ENCODE measurements around the gene IL18R1. TPM values are rescaled to one million over a fixed set of nuclear protein-coding genes. Genes with fewer than 3 reads are reported as not detected.

IL18R1 gene
- total and polyA plus RNA-seq, 4 donors, result 4.8 to 12.7 (median 5.9) TPM

- TF ChIP-seq, protein P1, sequence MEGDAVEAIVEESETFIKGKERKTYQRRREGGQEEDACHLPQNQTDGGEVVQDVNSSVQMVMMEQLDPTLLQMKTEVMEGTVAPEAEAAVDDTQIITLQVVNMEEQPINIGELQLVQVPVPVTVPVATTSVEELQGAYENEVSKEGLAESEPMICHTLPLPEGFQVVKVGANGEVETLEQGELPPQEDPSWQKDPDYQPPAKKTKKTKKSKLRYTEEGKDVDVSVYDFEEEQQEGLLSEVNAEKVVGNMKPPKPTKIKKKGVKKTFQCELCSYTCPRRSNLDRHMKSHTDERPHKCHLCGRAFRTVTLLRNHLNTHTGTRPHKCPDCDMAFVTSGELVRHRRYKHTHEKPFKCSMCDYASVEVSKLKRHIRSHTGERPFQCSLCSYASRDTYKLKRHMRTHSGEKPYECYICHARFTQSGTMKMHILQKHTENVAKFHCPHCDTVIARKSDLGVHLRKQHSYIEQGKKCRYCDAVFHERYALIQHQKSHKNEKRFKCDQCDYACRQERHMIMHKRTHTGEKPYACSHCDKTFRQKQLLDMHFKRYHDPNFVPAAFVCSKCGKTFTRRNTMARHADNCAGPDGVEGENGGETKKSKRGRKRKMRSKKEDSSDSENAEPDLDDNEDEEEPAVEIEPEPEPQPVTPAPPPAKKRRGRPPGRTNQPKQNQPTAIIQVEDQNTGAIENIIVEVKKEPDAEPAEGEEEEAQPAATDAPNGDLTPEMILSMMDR (IDR thresholded peaks at IDR 0.05; ENCODE audit: low read depth, low read length, missing input control), result no peak
- TF ChIP-seq FOXA1 (IDR thresholded peaks at IDR 0.05), result no peak
- TF ChIP-seq, protein P2, sequence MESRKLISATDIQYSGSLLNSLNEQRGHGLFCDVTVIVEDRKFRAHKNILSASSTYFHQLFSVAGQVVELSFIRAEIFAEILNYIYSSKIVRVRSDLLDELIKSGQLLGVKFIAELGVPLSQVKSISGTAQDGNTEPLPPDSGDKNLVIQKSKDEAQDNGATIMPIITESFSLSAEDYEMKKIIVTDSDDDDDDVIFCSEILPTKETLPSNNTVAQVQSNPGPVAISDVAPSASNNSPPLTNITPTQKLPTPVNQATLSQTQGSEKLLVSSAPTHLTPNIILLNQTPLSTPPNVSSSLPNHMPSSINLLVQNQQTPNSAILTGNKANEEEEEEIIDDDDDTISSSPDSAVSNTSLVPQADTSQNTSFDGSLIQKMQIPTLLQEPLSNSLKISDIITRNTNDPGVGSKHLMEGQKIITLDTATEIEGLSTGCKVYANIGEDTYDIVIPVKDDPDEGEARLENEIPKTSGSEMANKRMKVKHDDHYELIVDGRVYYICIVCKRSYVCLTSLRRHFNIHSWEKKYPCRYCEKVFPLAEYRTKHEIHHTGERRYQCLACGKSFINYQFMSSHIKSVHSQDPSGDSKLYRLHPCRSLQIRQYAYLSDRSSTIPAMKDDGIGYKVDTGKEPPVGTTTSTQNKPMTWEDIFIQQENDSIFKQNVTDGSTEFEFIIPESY (IDR thresholded peaks at IDR 0.05), result no peak
- TF ChIP-seq SP1 (IDR thresholded peaks at IDR 0.05), result no peak
- TF ChIP-seq JUND (IDR thresholded peaks at IDR 0.05), result no peak
- TF ChIP-seq, protein P3, sequence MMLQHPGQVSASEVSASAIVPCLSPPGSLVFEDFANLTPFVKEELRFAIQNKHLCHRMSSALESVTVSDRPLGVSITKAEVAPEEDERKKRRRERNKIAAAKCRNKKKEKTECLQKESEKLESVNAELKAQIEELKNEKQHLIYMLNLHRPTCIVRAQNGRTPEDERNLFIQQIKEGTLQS (IDR thresholded peaks at IDR 0.05), result no peak
- TF ChIP-seq HNF4A (conservative IDR thresholded peaks at IDR 0.05), result no peak
Observed at GRCh38 chr2:102340778-102341177, 14.8 kb upstream of the IL18R1 start (continued).

- Histone ChIP-seq H3K9me3 (ENCODE audit: control insufficient read depth in 4 of 4, low read length in 3 of 4) (no peaks in the 10 kb centered on the region), H3K9ac (ENCODE audit: low read depth in 1 of 2, low read length in 2 of 2) (no peak overlapping the region), H3K36me3 (ENCODE audit: control insufficient read depth in 4 of 4, insufficient read depth in 3 of 4, low read depth in 1 of 4, low read length in 3 of 4) (no peaks in the 10 kb centered on the region), H3K4me1 (ENCODE audit: control insufficient read depth in 4 of 4, insufficient read depth in 4 of 4, low read length in 3 of 4) (no peaks in the 10 kb centered on the region), H3K4me3 (ENCODE audit: low read depth in 1 of 3, low read length in 3 of 3) (no peak overlapping the region), H3K27ac (ENCODE audit: low read depth in 1 of 2, low read length in 2 of 2) (no peak overlapping the region), H3K27me3 (ENCODE audit: control insufficient read depth in 4 of 4, insufficient read depth in 4 of 4, low read length in 3 of 4) (no peaks in the 10 kb centered on the region)
- no peak for DNase-seq (ENCODE audit: low spot score)
- TF ChIP-seq, protein P4, sequence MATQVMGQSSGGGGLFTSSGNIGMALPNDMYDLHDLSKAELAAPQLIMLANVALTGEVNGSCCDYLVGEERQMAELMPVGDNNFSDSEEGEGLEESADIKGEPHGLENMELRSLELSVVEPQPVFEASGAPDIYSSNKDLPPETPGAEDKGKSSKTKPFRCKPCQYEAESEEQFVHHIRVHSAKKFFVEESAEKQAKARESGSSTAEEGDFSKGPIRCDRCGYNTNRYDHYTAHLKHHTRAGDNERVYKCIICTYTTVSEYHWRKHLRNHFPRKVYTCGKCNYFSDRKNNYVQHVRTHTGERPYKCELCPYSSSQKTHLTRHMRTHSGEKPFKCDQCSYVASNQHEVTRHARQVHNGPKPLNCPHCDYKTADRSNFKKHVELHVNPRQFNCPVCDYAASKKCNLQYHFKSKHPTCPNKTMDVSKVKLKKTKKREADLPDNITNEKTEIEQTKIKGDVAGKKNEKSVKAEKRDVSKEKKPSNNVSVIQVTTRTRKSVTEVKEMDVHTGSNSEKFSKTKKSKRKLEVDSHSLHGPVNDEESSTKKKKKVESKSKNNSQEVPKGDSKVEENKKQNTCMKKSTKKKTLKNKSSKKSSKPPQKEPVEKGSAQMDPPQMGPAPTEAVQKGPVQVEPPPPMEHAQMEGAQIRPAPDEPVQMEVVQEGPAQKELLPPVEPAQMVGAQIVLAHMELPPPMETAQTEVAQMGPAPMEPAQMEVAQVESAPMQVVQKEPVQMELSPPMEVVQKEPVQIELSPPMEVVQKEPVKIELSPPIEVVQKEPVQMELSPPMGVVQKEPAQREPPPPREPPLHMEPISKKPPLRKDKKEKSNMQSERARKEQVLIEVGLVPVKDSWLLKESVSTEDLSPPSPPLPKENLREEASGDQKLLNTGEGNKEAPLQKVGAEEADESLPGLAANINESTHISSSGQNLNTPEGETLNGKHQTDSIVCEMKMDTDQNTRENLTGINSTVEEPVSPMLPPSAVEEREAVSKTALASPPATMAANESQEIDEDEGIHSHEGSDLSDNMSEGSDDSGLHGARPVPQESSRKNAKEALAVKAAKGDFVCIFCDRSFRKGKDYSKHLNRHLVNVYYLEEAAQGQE (IDR thresholded peaks at IDR 0.05), result no peak
- peak in 1 of 2 donors; percentile 38 for TF ChIP-seq RAD21 (IDR thresholded peaks at IDR 0.05)
- WGBS, result 52% methylated on average over 3 of the region's 3 CpGs
Observed at GRCh38 chr2:102342888-102343287, 12.7 kb upstream of the IL18R1 start.

GRCh38 chr2:102344397-102344796 lies 11.2 kb upstream of the IL18R1 start:
- H3K27ac ChIP-seq (ENCODE audit: low read depth in 1 of 2, low read length in 2 of 2), result no peak overlapping the region
- H3K9me3 ChIP-seq (ENCODE audit: control insufficient read depth in 4 of 4, low read length in 3 of 4), result no peaks in the 10 kb centered on the region
- 89% methylated on average over 3 of the region's 3 CpGs for WGBS
- H3K36me3 ChIP-seq (ENCODE audit: control insufficient read depth in 4 of 4, insufficient read depth in 3 of 4, low read depth in 1 of 4, low read length in 3 of 4), result no peaks in the 10 kb centered on the region
- no peak for TF ChIP-seq TAF1 (conservative IDR thresholded peaks at IDR 0.05)
- no peak for TF ChIP-seq MAX (IDR thresholded peaks at IDR 0.05)
- TF ChIP-seq HNF4A (conservative IDR thresholded peaks at IDR 0.05), result no peak
- no peak for TF ChIP-seq JUND (IDR thresholded peaks at IDR 0.05)
- no peak for TF ChIP-seq YY1 (IDR thresholded peaks at IDR 0.05)
- TF ChIP-seq RXRA (IDR thresholded peaks at IDR 0.05), result no peak
- TF ChIP-seq, protein P3 (IDR thresholded peaks at IDR 0.05), result no peak
- TF ChIP-seq, protein P4 (IDR thresholded peaks at IDR 0.05), result no peak
- no peak for TF ChIP-seq FOXA2 (IDR thresholded peaks at IDR 0.05)
- no peak for TF ChIP-seq GABPA (IDR thresholded peaks at IDR 0.05 in 1 of 2, conservative IDR thresholded peaks at IDR 0.05 in 1 of 2)
- TF ChIP-seq, protein P2 (IDR thresholded peaks at IDR 0.05), result no peak
- no peak overlapping the region for H3K9ac ChIP-seq (ENCODE audit: low read depth in 1 of 2, low read length in 2 of 2)
- no peaks in the 10 kb centered on the region for H3K4me1 ChIP-seq (ENCODE audit: control insufficient read depth in 4 of 4, insufficient read depth in 4 of 4, low read length in 3 of 4)
- no peak for DNase-seq (ENCODE audit: low spot score)
- H3K27me3 ChIP-seq (ENCODE audit: control insufficient read depth in 4 of 4, insufficient read depth in 4 of 4, low read length in 3 of 4), result no peaks in the 10 kb centered on the region
- no peak overlapping the region for H3K4me3 ChIP-seq (ENCODE audit: low read depth in 1 of 3, low read length in 3 of 3)
